Measurements from ENCODE around the gene MYRF. TPM values are rescaled to one million over a fixed set of nuclear protein-coding genes. Genes with fewer than 3 reads are reported as not detected.

The MYRF gene
- total and polyA plus RNA-seq, 2 donors: 0.09 to 0.62 TPM

GRCh38 chr11:61757213-61757862, 4.9 kb downstream of the MYRF start:
- DNase-seq (ENCODE audit: low read depth in 6 of 9, low spot score in 9 of 9): no peak
- H3K4me3 ChIP-seq (ENCODE audit: low read length in 2 of 2): no peak overlapping the region

GRCh38 chr11:61760946-61761345, 8.5 kb downstream of the MYRF start:
- Histone ChIP-seq H3K27ac (ENCODE audit: low read depth in 1 of 2, low read length in 1 of 2) (no peak overlapping the region), H3K4me1 (ENCODE audit: control insufficient read depth in 2 of 2, insufficient read depth in 2 of 2, low read length in 2 of 2) (peaks cover 0 to 11% of the 10 kb centered on the region in 2 donors), H3K9me3 (ENCODE audit: control insufficient read depth in 2 of 2, insufficient read depth in 1 of 2, low read length in 1 of 2) (no peaks in the 10 kb centered on the region), H3K36me3 (ENCODE audit: control insufficient read depth in 2 of 2, insufficient read depth in 2 of 2, low read length in 1 of 2) (no peaks in the 10 kb centered on the region), H3K27me3 (ENCODE audit: control insufficient read depth in 2 of 2, insufficient read depth in 1 of 2, low read length in 1 of 2) (peaks cover 0 to 9% of the 10 kb centered on the region in 2 donors), H3K4me3 (ENCODE audit: low read length in 2 of 2) (no peak overlapping the region)
- no peak for DNase-seq (ENCODE audit: low read depth in 6 of 9, low spot score in 9 of 9)
- 91% methylated on average over 13 of the region's 13 CpGs for WGBS

More at GRCh38 chr11:61757213-61757862, 4.9 kb downstream of the MYRF start:
- Histone ChIP-seq H3K27ac (ENCODE audit: low read depth in 1 of 2, low read length in 1 of 2) (no peak overlapping the region), H3K4me1 (ENCODE audit: control insufficient read depth in 2 of 2, insufficient read depth in 2 of 2, low read length in 2 of 2) (peaks cover 2 to 16% of the 10 kb centered on the region in 2 donors), H3K27me3 (ENCODE audit: control insufficient read depth in 2 of 2, insufficient read depth in 1 of 2, low read length in 1 of 2) (peaks cover 10 to 28% of the 10 kb centered on the region in 2 donors), H3K9me3 (ENCODE audit: control insufficient read depth in 2 of 2, insufficient read depth in 1 of 2, low read length in 1 of 2) (no peaks in the 10 kb centered on the region), H3K36me3 (ENCODE audit: control insufficient read depth in 2 of 2, insufficient read depth in 2 of 2, low read length in 1 of 2) (no peaks in the 10 kb centered on the region)
- WGBS: 95% methylated on average over 15 of the region's 15 CpGs

GRCh38 chr11:61761440-61762222, 9.2 kb downstream of the MYRF start:
- WGBS: 92% methylated on average over 11 of the region's 11 CpGs
- no peak for DNase-seq (ENCODE audit: low read depth in 6 of 9, low spot score in 9 of 9)
- H3K4me3 ChIP-seq (ENCODE audit: low read length in 2 of 2): no peak overlapping the region
- H3K9me3 ChIP-seq (ENCODE audit: control insufficient read depth in 2 of 2, insufficient read depth in 1 of 2, low read length in 1 of 2): no peaks in the 10 kb centered on the region
- no peaks in the 10 kb centered on the region for H3K36me3 ChIP-seq (ENCODE audit: control insufficient read depth in 2 of 2, insufficient read depth in 2 of 2, low read length in 1 of 2)
- H3K27me3 ChIP-seq (ENCODE audit: control insufficient read depth in 2 of 2, insufficient read depth in 1 of 2, low read length in 1 of 2): peaks cover 0 to 9% of the 10 kb centered on the region in 2 donors
- peaks cover 0 to 6% of the 10 kb centered on the region in 2 donors for H3K4me1 ChIP-seq (ENCODE audit: control insufficient read depth in 2 of 2, insufficient read depth in 2 of 2, low read length in 2 of 2)
- no peak overlapping the region for H3K27ac ChIP-seq (ENCODE audit: low read depth in 1 of 2, low read length in 1 of 2)

DNA sequence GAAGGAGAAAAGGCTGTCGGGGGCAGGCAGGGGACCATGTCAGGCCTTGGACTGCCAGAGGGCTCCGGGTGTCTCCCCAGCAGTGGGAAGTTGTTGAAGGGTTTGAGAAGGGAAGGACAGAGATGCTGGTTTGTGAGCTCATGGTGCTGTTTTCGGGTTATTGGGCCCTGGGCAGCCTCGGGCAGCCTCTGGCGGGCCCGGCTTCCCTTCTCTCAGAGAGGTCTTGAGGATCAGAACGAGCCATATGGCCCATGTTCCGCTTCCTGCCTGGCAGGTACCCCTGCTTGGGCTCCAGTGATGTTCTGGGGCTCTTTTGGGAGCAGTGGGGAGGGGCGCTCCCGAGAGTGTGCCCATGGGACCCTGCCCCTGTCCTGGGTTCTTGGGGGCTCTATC, 9.8 kb downstream of the MYRF start:
- no peak overlapping the region for H3K4me3 ChIP-seq (ENCODE audit: low read length in 2 of 2)
- DNase-seq (ENCODE audit: low read depth in 6 of 9, low spot score in 9 of 9): no peak
- 84% methylated on average over 10 of the region's 10 CpGs for WGBS
- H3K36me3 ChIP-seq (ENCODE audit: control insufficient read depth in 2 of 2, insufficient read depth in 2 of 2, low read length in 1 of 2): no peaks in the 10 kb centered on the region
- peaks cover 0 to 4% of the 10 kb centered on the region in 2 donors for H3K4me1 ChIP-seq (ENCODE audit: control insufficient read depth in 2 of 2, insufficient read depth in 2 of 2, low read length in 2 of 2)
- H3K27ac ChIP-seq (ENCODE audit: low read depth in 1 of 2, low read length in 1 of 2): no peak overlapping the region
- H3K9me3 ChIP-seq (ENCODE audit: control insufficient read depth in 2 of 2, insufficient read depth in 1 of 2, low read length in 1 of 2): no peaks in the 10 kb centered on the region
- peaks cover 0 to 9% of the 10 kb centered on the region in 2 donors for H3K27me3 ChIP-seq (ENCODE audit: control insufficient read depth in 2 of 2, insufficient read depth in 1 of 2, low read length in 1 of 2)

GRCh38 chr11:61762798-61763197, 10.4 kb downstream of the MYRF start:
- no peak for DNase-seq (ENCODE audit: low read depth in 6 of 9, low spot score in 9 of 9)
- Histone ChIP-seq H3K27ac (ENCODE audit: low read depth in 1 of 2, low read length in 1 of 2) (no peak overlapping the region), H3K27me3 (ENCODE audit: control insufficient read depth in 2 of 2, insufficient read depth in 1 of 2, low read length in 1 of 2) (peaks cover 0 to 9% of the 10 kb centered on the region in 2 donors), H3K4me1 (ENCODE audit: control insufficient read depth in 2 of 2, insufficient read depth in 2 of 2, low read length in 2 of 2) (peaks cover 0 to 4% of the 10 kb centered on the region in 2 donors), H3K36me3 (ENCODE audit: control insufficient read depth in 2 of 2, insufficient read depth in 2 of 2, low read length in 1 of 2) (no peaks in the 10 kb centered on the region), H3K4me3 (ENCODE audit: low read length in 2 of 2) (no peak overlapping the region), H3K9me3 (ENCODE audit: control insufficient read depth in 2 of 2, insufficient read depth in 1 of 2, low read length in 1 of 2) (no peaks in the 10 kb centered on the region)
- 54% methylated on average over 15 of the region's 15 CpGs for WGBS

DNA sequence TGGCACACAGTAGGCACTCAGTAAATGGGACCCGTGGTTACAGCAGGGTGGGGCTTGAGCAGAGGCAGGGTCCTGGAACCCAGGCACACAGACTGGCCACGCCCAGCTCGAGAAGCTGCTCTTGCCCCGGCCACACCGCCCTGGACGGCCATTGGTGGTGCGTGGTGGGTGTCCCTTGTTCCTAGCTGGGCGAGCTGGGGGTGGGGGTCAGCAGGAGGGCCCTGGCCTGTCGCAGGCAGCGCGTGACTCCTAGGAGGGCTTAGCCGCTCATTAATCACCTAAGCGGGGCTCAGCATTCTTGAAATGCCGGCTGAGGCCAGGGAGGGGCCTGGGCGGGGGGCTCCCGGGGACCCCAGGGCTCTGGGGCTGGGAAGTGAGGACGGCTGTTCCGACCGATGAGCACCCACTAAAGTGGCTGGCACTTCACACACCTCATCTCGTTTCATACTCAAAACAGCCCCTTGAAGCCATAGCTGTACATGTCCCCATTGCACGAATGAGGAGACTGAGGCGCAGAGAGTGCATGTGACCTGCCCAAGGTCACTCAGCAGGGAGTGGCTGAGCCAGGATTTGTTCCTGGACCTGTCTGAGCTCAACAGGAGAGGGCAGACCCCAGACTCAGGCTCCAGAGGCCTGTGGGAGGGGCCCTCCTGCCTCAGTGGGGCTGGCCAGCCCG, 11.6 kb downstream of the MYRF start:
- no peak overlapping the region for H3K27ac ChIP-seq (ENCODE audit: low read depth in 1 of 2, low read length in 1 of 2)
- no peaks in the 10 kb centered on the region for H3K9me3 ChIP-seq (ENCODE audit: control insufficient read depth in 2 of 2, insufficient read depth in 1 of 2, low read length in 1 of 2)
- no peaks in the 10 kb centered on the region for H3K36me3 ChIP-seq (ENCODE audit: control insufficient read depth in 2 of 2, insufficient read depth in 2 of 2, low read length in 1 of 2)
- peaks cover 0 to 9% of the 10 kb centered on the region in 2 donors for H3K27me3 ChIP-seq (ENCODE audit: control insufficient read depth in 2 of 2, insufficient read depth in 1 of 2, low read length in 1 of 2)
- H3K4me1 ChIP-seq (ENCODE audit: control insufficient read depth in 2 of 2, insufficient read depth in 2 of 2, low read length in 2 of 2): peaks cover 0 to 2% of the 10 kb centered on the region in 2 donors
- H3K4me3 ChIP-seq (ENCODE audit: low read length in 2 of 2): no peak overlapping the region
- DNase-seq (ENCODE audit: low read depth in 6 of 9, low spot score in 9 of 9): no peak
- WGBS: 94% methylated on average over 23 of the region's 23 CpGs

GRCh38 chr11:61764606-61765260, 12.3 kb downstream of the MYRF start:
- Histone ChIP-seq H3K27me3 (ENCODE audit: control insufficient read depth in 2 of 2, insufficient read depth in 1 of 2, low read length in 1 of 2) (peaks cover 0 to 9% of the 10 kb centered on the region in 2 donors), H3K4me1 (ENCODE audit: control insufficient read depth in 2 of 2, insufficient read depth in 2 of 2, low read length in 2 of 2) (no peaks in the 10 kb centered on the region), H3K36me3 (ENCODE audit: control insufficient read depth in 2 of 2, insufficient read depth in 2 of 2, low read length in 1 of 2) (no peaks in the 10 kb centered on the region), H3K27ac (ENCODE audit: low read depth in 1 of 2, low read length in 1 of 2) (no peak overlapping the region), H3K9me3 (ENCODE audit: control insufficient read depth in 2 of 2, insufficient read depth in 1 of 2, low read length in 1 of 2) (no peaks in the 10 kb centered on the region), H3K4me3 (ENCODE audit: low read length in 2 of 2) (no peak overlapping the region)
- no peak for DNase-seq (ENCODE audit: low read depth in 6 of 9, low spot score in 9 of 9)
- 89% methylated on average over 22 of the region's 22 CpGs for WGBS

DNA sequence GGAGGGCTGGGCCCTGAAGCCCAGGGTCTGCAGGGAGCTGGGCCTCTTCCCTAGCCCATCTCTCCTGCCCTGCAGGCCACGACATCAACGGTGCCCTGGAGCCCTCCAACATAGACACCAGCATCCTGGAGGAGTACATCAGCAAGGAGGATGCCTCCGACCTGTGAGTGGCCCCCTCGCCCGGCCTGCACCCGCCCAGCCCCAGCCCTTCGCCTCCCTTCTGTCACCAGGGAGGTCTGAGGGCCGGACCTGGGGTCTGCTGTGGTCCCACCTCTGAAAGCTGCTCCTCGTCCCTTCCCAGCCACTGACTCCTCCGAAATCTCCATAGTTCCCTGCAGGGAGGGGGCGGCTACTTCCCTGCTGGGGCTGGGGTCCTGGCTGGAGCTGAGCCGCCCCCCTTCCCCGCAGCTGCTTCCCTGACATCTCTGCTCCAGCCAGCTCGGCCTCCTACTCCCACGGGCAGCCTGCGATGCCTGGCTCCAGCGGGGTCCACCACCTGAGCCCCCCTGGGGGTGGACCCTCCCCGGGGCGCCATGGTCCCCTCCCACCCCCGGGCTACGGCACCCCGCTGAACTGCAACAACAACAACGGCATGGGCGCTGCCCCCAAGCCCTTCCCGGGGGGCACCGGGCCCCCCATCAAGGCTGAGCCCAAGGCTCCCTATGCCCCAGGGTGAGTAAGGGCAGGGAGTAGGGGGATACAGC, 13.3 kb downstream of the MYRF start:
- Histone ChIP-seq H3K4me1 (ENCODE audit: control insufficient read depth in 2 of 2, insufficient read depth in 2 of 2, low read length in 2 of 2) (no peaks in the 10 kb centered on the region), H3K36me3 (ENCODE audit: control insufficient read depth in 2 of 2, insufficient read depth in 2 of 2, low read length in 1 of 2) (no peaks in the 10 kb centered on the region), H3K4me3 (ENCODE audit: low read length in 2 of 2) (no peak overlapping the region), H3K9me3 (ENCODE audit: control insufficient read depth in 2 of 2, insufficient read depth in 1 of 2, low read length in 1 of 2) (no peaks in the 10 kb centered on the region), H3K27ac (ENCODE audit: low read depth in 1 of 2, low read length in 1 of 2) (no peak overlapping the region), H3K27me3 (ENCODE audit: control insufficient read depth in 2 of 2, insufficient read depth in 1 of 2, low read length in 1 of 2) (peaks cover 0 to 9% of the 10 kb centered on the region in 2 donors)
- 95% methylated on average over 26 of the region's 26 CpGs for WGBS
- DNase-seq (ENCODE audit: low read depth in 6 of 9, low spot score in 9 of 9): no peak
